HEK293T (cell line): Measurements from ENCODE around the gene CPTP.

Experiments used
- ARNT ChIP-seq: fragments of 450-650 bp; IDR thresholded peaks from 2 replicates; pipeline ENCODE4 v1.6.1; 2017; ENCODE audit warnings: mild to moderate bottlenecking
- BHLHE40 ChIP-seq: fragments of 450-650 bp; IDR thresholded peaks from 2 replicates; pipeline ENCODE4 v1.6.1; 2016; ENCODE audit warnings: mild to moderate bottlenecking, moderate library complexity, borderline replicate concordance
- CTBP1 ChIP-seq: fragments of 450-650 bp; IDR thresholded peaks from 2 replicates; pipeline ENCODE4 v1.6.1; 2016; ENCODE audit warnings: borderline replicate concordance
- FOXA1 ChIP-seq: fragments of 450-650 bp; IDR thresholded peaks from 2 replicates; pipeline ENCODE4 v1.6.1; 2016; ENCODE audit warnings: mild to moderate bottlenecking
- HDGF ChIP-seq: fragments of 450-650 bp; IDR thresholded peaks from 2 replicates; pipeline ENCODE4 v1.6.1; 2017; ENCODE audit warnings: antibody characterized with exemption, borderline replicate concordance
- LEF1 ChIP-seq: fragments of 450-650 bp; IDR thresholded peaks from 2 replicates; pipeline ENCODE4 v1.6.1; 2017; ENCODE audit warnings: mild to moderate bottlenecking, borderline replicate concordance
- PKNOX1 ChIP-seq: fragments of 450-650 bp; IDR thresholded peaks from 2 replicates; pipeline ENCODE4 v1.6.1; 2016
- SP1 ChIP-seq: fragments of 450-650 bp; IDR thresholded peaks from 2 replicates; pipeline ENCODE4 v1.6.1; 2017
- TARDBP ChIP-seq: fragments of 450-650 bp; IDR thresholded peaks from 2 replicates; pipeline ENCODE4 v1.6.1; 2016

- no peak for TF ChIP-seq CTBP1
- no peak for TF ChIP-seq SP1
- TF ChIP-seq LEF1, result no peak
- no peak for TF ChIP-seq BHLHE40
- TF ChIP-seq HDGF, result no peak
- TF ChIP-seq PKNOX1, result no peak
- TF ChIP-seq TARDBP, result no peak
- TF ChIP-seq ARNT, result no peak
- no peak for TF ChIP-seq FOXA1
Observed at GRCh38 chr1:1352786-1353388, 28.3 kb downstream of the CPTP start.
